ENCODE results near the gene GNB1L. TPM values are rescaled to one million over a fixed set of nuclear protein-coding genes. Genes with fewer than 3 reads are reported as not detected.
"Not testable (repeated sequence)": the region's sequence is repeated elsewhere in the genome, so short reads cannot be mapped to it uniquely, and the experiment has no call there.

Gene GNB1L
- total and polyA plus RNA-seq, 2 donors (not counting 1 experiment from before 2014, with no cell fraction given), result 6.6 to 12.1 TPM

- H3K27me3 ChIP-seq (replicated peaks in 1 of 4; ENCODE audit: control extremely low read depth in 1 of 4, control insufficient read depth in 3 of 4, insufficient read depth in 4 of 4, low read length in 3 of 4), result no peaks in the 10 kb centered on the region
Measured at GRCh38 chr22:19884161-19884953, 29.7 kb upstream of the GNB1L start.

GRCh38 chr22:19883446-19883845 lies 28.8 kb upstream of the GNB1L start:
- WGBS (ENCODE audit: insufficient coverage), result 95% methylated on average over 7 of the region's 8 CpGs
- H2AFZ ChIP-seq (ENCODE audit: insufficient read depth, low read depth, low read length, poor library complexity, severe bottlenecking); H3K36me3 ChIP-seq (replicated peaks in 1 of 2; ENCODE audit: control extremely low read depth in 1 of 2, control insufficient read depth in 1 of 2, extremely low read depth in 1 of 2, insufficient read depth in 2 of 2, low read length in 1 of 2); H3K4me2 ChIP-seq (replicated peaks; ENCODE audit: low read depth, low read length, poor library complexity, severe bottlenecking); H3K4me3 Mint-ChIP-seq; H3K27ac ChIP-seq (ENCODE audit: low read length in 2 of 2); H3K27ac Mint-ChIP-seq; H4K20me1 ChIP-seq (ENCODE audit: control insufficient read depth, insufficient read depth, low read length, poor library complexity, severe bottlenecking); CTCF ChIA-PET; intact Hi-C loops (cut with micrococcal nuclease); ATAC-seq (ENCODE audit: low read depth); POLR2A ChIA-PET; H3K79me2 ChIP-seq (ENCODE audit: control insufficient read depth, insufficient read depth, low read length); DNase-seq; H3K27me3 ChIP-seq (replicated peaks in 1 of 4; ENCODE audit: control extremely low read depth in 1 of 4, control insufficient read depth in 3 of 4, insufficient read depth in 4 of 4, low read length in 3 of 4); H3K4me3 ChIP-seq (ENCODE audit: control extremely low read depth in 1 of 5, extremely low read depth in 1 of 5, insufficient read depth in 1 of 5, low read depth in 2 of 5, low read length in 4 of 5); H3K9ac ChIP-seq (ENCODE audit: low read length); H3K9me3 ChIP-seq (ENCODE audit: control extremely low read depth in 1 of 3, control insufficient read depth in 2 of 3, insufficient read depth in 1 of 3, low read length in 2 of 3); H3K27me3 Mint-ChIP-seq; H3K9me3 Mint-ChIP-seq (ENCODE audit: insufficient read depth): not testable (repeated sequence)
- H3K4me1 Mint-ChIP-seq, result peaks cover 16% of the 10 kb centered on the region
- H3K4me1 ChIP-seq (ENCODE audit: control insufficient read depth in 2 of 2, insufficient read depth in 2 of 2, low read length in 2 of 2), result peaks cover 14 to 19% of the 10 kb centered on the region in 2 donors

More at GRCh38 chr22:19884161-19884953, 29.7 kb upstream of the GNB1L start:
- ATAC-seq (ENCODE audit: low read depth), result no peak
- H3K4me1 ChIP-seq (ENCODE audit: control insufficient read depth in 2 of 2, insufficient read depth in 2 of 2, low read length in 2 of 2), result peaks cover 14 to 19% of the 10 kb centered on the region in 2 donors
- ChIA-PET POLR2A (no interaction called here), CTCF (interaction anchor here (0.6 to 1.7 kb wide), 2 partner anchors 26 to 243 kb away, joined by 3 to 7 read pairs; no protein-coding TSS in a partner anchor)
- no peaks in the 10 kb centered on the region for H3K79me2 ChIP-seq (ENCODE audit: control insufficient read depth, insufficient read depth, low read length)
- H4K20me1 ChIP-seq (ENCODE audit: control insufficient read depth, insufficient read depth, low read length, poor library complexity, severe bottlenecking), result no peaks in the 10 kb centered on the region
- no peak overlapping the region for H3K4me3 ChIP-seq (ENCODE audit: control extremely low read depth in 1 of 5, extremely low read depth in 1 of 5, insufficient read depth in 1 of 5, low read depth in 2 of 5, low read length in 4 of 5)
- no peaks in the 10 kb centered on the region for H3K27me3 Mint-ChIP-seq
- H3K4me2 ChIP-seq (replicated peaks; ENCODE audit: low read depth, low read length, poor library complexity, severe bottlenecking), result no peak overlapping the region
- WGBS (ENCODE audit: insufficient coverage), result 95% methylated on average over 15 of the region's 15 CpGs
- DNase-seq, result no peak
- H3K27ac ChIP-seq (ENCODE audit: low read length in 2 of 2), result no peak overlapping the region
- no peak overlapping the region for H3K27ac Mint-ChIP-seq
- no peaks in the 10 kb centered on the region for H3K36me3 ChIP-seq (replicated peaks in 1 of 2; ENCODE audit: control extremely low read depth in 1 of 2, control insufficient read depth in 1 of 2, extremely low read depth in 1 of 2, insufficient read depth in 2 of 2, low read length in 1 of 2)
- H3K4me3 Mint-ChIP-seq, result no peak overlapping the region
- no peak overlapping the region for H3K9ac ChIP-seq (ENCODE audit: low read length)
- intact Hi-C loops (cut with micrococcal nuclease), result no loop called here
- H3K9me3 ChIP-seq (ENCODE audit: control extremely low read depth in 1 of 3, control insufficient read depth in 2 of 3, insufficient read depth in 1 of 3, low read length in 2 of 3), result no peaks in the 10 kb centered on the region
- no peaks in the 10 kb centered on the region for H3K9me3 Mint-ChIP-seq (ENCODE audit: insufficient read depth)
- no peak overlapping the region for H2AFZ ChIP-seq (ENCODE audit: insufficient read depth, low read depth, low read length, poor library complexity, severe bottlenecking)
- TF ChIP-seq CTCF (IDR thresholded peaks at IDR 0.05) (no peak), EZH2 (IDR thresholded peaks at IDR 0.05; ENCODE audit: borderline replicate concordance, insufficient read depth, low read depth, low read length, poor library complexity, severe bottlenecking) (no peak)
- peaks cover 16% of the 10 kb centered on the region for H3K4me1 Mint-ChIP-seq

All from B cell (primary cell).